ENCODE data around the gene SCLY. TPM values are rescaled to one million over a fixed set of nuclear protein-coding genes. Genes with fewer than 3 reads are reported as not detected.

The SCLY gene
- total and polyA plus RNA-seq, 2 donors (not counting 1 experiment from before 2014, with no cell fraction given) = 16.4 to 42.4 TPM

GRCh38 chr2:238082827-238083226 lies 22.0 kb downstream of the SCLY start:
- CTCF ChIA-PET = no interaction called here
- Histone ChIP-seq H4K20me1 (ENCODE audit: control insufficient read depth, insufficient read depth, low read length, poor library complexity, severe bottlenecking) (no peaks in the 10 kb centered on the region), H3K4me2 (replicated peaks; ENCODE audit: low read depth, low read length, poor library complexity, severe bottlenecking) (no peak overlapping the region), H3K9ac (ENCODE audit: low read length) (no peak overlapping the region), H3K4me1 (ENCODE audit: control insufficient read depth in 2 of 2, insufficient read depth in 2 of 2, low read length in 2 of 2) (peaks cover 8 to 10% of the 10 kb centered on the region in 2 donors), H3K36me3 (replicated peaks in 1 of 2; ENCODE audit: control extremely low read depth in 1 of 2, control insufficient read depth in 1 of 2, extremely low read depth in 1 of 2, insufficient read depth in 2 of 2, low read length in 1 of 2) (peaks cover 0 to 33% of the 10 kb centered on the region in 2 experiments), H3K4me3 (ENCODE audit: control extremely low read depth in 1 of 5, extremely low read depth in 1 of 5, insufficient read depth in 1 of 5, low read depth in 2 of 5, low read length in 4 of 5) (no peak overlapping the region), H3K79me2 (ENCODE audit: control insufficient read depth, insufficient read depth, low read length) (no peaks in the 10 kb centered on the region), H3K27me3 (replicated peaks in 1 of 4; ENCODE audit: control extremely low read depth in 1 of 4, control insufficient read depth in 3 of 4, insufficient read depth in 4 of 4, low read length in 3 of 4) (no peaks in the 10 kb centered on the region), H3K27ac (ENCODE audit: low read length in 2 of 2) (no peak overlapping the region), H3K9me3 (ENCODE audit: control extremely low read depth in 1 of 3, control insufficient read depth in 2 of 3, insufficient read depth in 1 of 3, low read length in 2 of 3) (no peaks in the 10 kb centered on the region), H2AFZ (ENCODE audit: insufficient read depth, low read depth, low read length, poor library complexity, severe bottlenecking) (no peak overlapping the region)
- POLR2A ChIA-PET = no interaction called here
- Mint-ChIP-seq H3K27ac (no peak overlapping the region), H3K9me3 (ENCODE audit: insufficient read depth) (no peaks in the 10 kb centered on the region), H3K27me3 (no peaks in the 10 kb centered on the region), H3K4me3 (no peak overlapping the region), H3K4me1 (peaks cover 9% of the 10 kb centered on the region)
- ATAC-seq (ENCODE audit: low read depth) (no peak), DNase-seq (no peak)
- no peak for TF ChIP-seq CTCF (IDR thresholded peaks at IDR 0.05)
- TF ChIP-seq EZH2 (IDR thresholded peaks at IDR 0.05; ENCODE audit: borderline replicate concordance, insufficient read depth, low read depth, low read length, poor library complexity, severe bottlenecking) = no peak
- WGBS (ENCODE audit: insufficient coverage) = 95% methylated on average over 7 of the region's 7 CpGs
- intact Hi-C loops (cut with micrococcal nuclease) = no loop called here

GRCh38 chr2:238083919-238084318 lies 23.1 kb downstream of the SCLY start:
- CTCF ChIA-PET = no interaction called here

More at GRCh38 chr2:238083919-238084318, 23.1 kb downstream of the SCLY start:
- Histone ChIP-seq H3K4me2 (replicated peaks; ENCODE audit: low read depth, low read length, poor library complexity, severe bottlenecking) (no peak overlapping the region), H3K27me3 (replicated peaks in 1 of 4; ENCODE audit: control extremely low read depth in 1 of 4, control insufficient read depth in 3 of 4, insufficient read depth in 4 of 4, low read length in 3 of 4) (no peaks in the 10 kb centered on the region), H3K4me1 (ENCODE audit: control insufficient read depth in 2 of 2, insufficient read depth in 2 of 2, low read length in 2 of 2) (peaks cover 9 to 11% of the 10 kb centered on the region in 2 donors), H3K9ac (ENCODE audit: low read length) (no peak overlapping the region), H3K27ac (ENCODE audit: low read length in 2 of 2) (no peak overlapping the region), H2AFZ (ENCODE audit: insufficient read depth, low read depth, low read length, poor library complexity, severe bottlenecking) (no peak overlapping the region), H3K4me3 (ENCODE audit: control extremely low read depth in 1 of 5, extremely low read depth in 1 of 5, insufficient read depth in 1 of 5, low read depth in 2 of 5, low read length in 4 of 5) (no peak overlapping the region), H3K9me3 (ENCODE audit: control extremely low read depth in 1 of 3, control insufficient read depth in 2 of 3, insufficient read depth in 1 of 3, low read length in 2 of 3) (no peaks in the 10 kb centered on the region), H3K79me2 (ENCODE audit: control insufficient read depth, insufficient read depth, low read length) (no peaks in the 10 kb centered on the region), H3K36me3 (replicated peaks in 1 of 2; ENCODE audit: control extremely low read depth in 1 of 2, control insufficient read depth in 1 of 2, extremely low read depth in 1 of 2, insufficient read depth in 2 of 2, low read length in 1 of 2) (peaks cover 0 to 33% of the 10 kb centered on the region in 2 experiments), H4K20me1 (ENCODE audit: control insufficient read depth, insufficient read depth, low read length, poor library complexity, severe bottlenecking) (no peaks in the 10 kb centered on the region)
- POLR2A ChIA-PET = no interaction called here
- DNase-seq (no peak), ATAC-seq (ENCODE audit: low read depth) (no peak)
- Mint-ChIP-seq H3K4me3 (no peak overlapping the region), H3K9me3 (ENCODE audit: insufficient read depth) (no peaks in the 10 kb centered on the region), H3K4me1 (peaks cover 10% of the 10 kb centered on the region), H3K27ac (no peak overlapping the region), H3K27me3 (no peaks in the 10 kb centered on the region)
- intact Hi-C loops (cut with micrococcal nuclease) = no loop called here
- no peak for TF ChIP-seq EZH2 (IDR thresholded peaks at IDR 0.05; ENCODE audit: borderline replicate concordance, insufficient read depth, low read depth, low read length, poor library complexity, severe bottlenecking)
- no peak for TF ChIP-seq CTCF (IDR thresholded peaks at IDR 0.05)
- 96% methylated on average over 4 of the region's 5 CpGs for WGBS (ENCODE audit: insufficient coverage)
